GM19395 (cell line): ENCODE measurements around the gene NAT14.
"Not testable (repeated sequence)": the region's sequence is repeated elsewhere in the genome, so short reads cannot be mapped to it uniquely, and the experiment has no call there.

Experiments used
- ATAC-seq: cut with Tn5 transposase; IDR thresholded peaks from one replicate; pipeline ENCODE4 v1.9.1; 2021; ENCODE audit warnings: mild to moderate bottlenecking, moderate library complexity; ENCODE audit not compliant: unreplicated experiment

The NAT14 gene, protein sequence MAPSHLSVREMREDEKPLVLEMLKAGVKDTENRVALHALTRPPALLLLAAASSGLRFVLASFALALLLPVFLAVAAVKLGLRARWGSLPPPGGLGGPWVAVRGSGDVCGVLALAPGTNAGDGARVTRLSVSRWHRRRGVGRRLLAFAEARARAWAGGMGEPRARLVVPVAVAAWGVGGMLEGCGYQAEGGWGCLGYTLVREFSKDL

DNA sequence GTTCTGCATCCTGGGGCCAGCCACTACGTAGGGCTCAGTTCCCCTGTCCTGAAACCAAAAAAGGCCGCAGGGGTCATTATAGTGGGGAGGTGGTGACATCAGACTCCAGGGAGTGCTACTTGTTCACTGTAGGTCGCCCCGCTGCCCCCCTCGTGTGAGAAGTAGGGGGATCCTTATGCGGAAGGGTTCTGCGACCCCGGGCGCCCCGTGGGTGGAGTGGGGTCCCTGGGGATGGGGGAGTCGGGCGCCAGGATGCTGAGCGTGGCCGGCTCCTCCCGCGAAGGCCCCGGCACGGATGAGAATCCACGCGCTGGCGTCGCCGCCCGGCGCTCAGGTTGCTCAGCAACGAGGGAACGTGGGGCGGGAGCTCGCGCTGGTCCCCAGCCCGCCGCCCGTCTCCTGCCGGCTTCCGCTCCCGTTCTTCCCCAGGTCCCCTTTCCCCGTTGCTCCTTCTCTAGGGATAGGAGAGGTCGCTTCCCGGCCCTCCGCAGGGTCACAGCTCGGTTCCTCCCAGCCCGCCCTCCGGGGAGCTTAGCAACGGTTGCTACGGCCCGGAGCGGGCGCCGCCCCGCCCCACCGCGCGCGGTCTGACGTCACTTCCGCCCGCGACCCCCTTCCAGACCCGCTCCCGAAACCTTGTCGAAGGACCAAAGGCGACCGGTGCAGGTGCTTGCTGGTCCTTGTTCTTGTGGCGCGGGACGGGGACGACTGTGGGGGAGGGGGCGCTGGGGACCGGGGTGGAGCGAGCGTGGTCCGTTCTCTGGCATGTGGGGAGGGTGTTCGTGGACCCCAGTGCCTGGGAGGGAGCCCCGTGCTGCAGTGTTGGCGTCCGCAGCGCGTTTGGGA is at the start of gene NAT14:
Gene NAT14 (plus strand): TSS at position 596 of the 846 bp plus-strand sequence. CDS start 521 bp downstream, outside the sequence.
- ATAC-seq, result peak; percentile 61

DNA sequence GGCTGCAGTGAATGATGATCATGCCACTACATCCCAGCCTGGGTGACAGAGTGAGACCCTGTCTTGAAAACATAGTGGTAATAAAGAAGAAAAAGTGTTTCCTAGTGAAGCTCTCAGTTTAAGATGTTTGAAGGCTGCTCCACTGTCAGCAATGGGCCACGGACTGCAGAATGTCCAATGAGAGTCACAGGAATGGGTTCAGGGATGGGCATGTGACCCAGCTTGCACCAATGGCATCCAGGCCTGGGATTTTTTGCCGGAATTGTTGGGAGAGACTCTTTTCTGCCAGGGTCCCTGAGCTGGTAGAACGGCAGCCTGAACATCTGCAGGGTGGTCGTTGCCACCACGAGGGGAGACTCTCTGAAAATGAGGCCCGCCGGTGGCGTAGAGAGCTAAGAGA is 48.1 kb upstream of the NAT14 start:
- no peak for ATAC-seq

- no peak for ATAC-seq
Measured at GRCh38 chr19:55437410-55437809, 47.6 kb upstream of the NAT14 start.

DNA sequence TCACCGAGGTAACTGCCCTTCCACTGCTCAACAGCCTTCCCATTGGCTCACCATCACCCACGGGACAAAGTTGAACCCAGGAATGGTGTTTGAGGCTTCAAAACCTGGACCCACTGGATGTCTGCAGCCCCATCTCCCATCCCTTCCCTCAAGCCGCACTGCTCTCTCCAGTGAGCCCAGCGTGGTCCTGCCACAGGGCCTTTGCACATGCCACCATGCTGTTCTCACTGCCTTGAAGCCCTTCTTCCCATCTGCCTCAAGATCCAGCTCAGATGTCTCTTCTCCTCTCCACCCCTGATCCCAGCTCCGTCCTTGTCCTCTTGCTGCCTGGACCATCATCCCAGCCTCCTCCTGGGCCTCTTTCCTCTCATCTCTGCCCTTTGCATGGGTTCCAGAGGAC is 45.9 kb upstream of the NAT14 start:
- ATAC-seq, result no peak

GRCh38 chr19:55440411-55441105 is 44.4 kb upstream of the NAT14 start:
- ATAC-seq, result no peak

DNA sequence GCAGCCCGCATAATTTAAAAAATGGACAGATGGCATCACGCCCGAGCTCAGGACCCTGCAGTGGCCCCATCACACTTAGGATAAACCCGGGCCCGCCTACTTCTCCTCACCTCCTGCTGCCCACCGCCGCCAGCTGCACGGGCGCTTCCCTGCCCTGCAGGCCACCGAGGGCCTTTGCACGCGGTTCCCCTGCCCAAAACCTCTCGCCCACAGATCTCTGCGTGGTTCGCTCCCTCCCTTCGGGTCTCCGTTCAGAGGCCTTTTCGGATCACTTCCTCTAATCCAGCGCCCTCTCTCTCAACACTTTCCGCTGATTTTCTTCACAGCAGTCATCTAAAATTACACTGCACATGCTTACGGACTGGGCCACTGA is 43.7 kb upstream of the NAT14 start:
- ATAC-seq, result no peak

- no peak for ATAC-seq
Measured at GRCh38 chr19:55441692-55442321, 43.2 kb upstream of the NAT14 start.

- ATAC-seq, result no peak
Measured at GRCh38 chr19:55442372-55442961, 42.5 kb upstream of the NAT14 start.

DNA sequence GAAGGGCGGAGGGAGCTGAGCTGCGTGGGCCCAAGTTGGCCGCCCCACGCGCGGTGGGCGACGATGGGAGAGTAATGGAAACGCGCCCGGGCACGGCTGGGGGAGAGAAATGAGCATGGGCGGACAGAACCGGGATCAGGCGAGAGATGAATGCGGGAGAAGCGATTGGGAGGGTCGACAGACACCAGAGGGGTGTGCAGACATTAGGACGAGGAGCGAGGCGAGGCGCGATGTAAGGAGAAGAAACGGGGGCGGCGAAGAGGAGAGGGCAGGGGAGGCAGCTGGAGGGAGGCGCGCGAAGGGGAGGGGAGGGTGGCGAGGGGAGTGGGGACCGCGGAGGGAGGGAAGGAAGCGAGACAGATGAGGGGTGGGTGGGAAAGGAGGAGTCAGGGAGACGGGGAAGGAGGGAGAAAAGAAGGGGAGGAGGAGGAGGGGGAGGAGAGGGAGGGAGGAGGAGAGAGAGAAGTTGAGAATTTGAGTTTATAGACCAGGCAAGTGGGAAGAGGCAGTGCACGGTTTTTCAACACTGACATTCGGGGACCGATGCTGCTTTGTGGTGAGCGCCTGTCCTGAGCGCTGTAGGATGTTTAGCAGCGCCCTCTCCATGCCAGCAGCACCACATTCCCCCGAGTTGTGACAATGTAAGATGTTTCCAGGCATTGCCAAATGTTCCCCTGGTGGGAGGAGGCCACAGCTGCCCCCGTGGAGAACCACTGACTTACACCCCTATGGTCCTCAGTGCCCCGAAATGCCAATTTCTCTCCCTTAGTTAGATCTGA is 41.8 kb upstream of the NAT14 start, which contains the start of gene SHISA7:
Gene SHISA7 (minus strand): TSS at position 256 of the 779 bp plus-strand sequence. CDS start 437 bp downstream, outside the sequence.
- ATAC-seq, result no peak

DNA sequence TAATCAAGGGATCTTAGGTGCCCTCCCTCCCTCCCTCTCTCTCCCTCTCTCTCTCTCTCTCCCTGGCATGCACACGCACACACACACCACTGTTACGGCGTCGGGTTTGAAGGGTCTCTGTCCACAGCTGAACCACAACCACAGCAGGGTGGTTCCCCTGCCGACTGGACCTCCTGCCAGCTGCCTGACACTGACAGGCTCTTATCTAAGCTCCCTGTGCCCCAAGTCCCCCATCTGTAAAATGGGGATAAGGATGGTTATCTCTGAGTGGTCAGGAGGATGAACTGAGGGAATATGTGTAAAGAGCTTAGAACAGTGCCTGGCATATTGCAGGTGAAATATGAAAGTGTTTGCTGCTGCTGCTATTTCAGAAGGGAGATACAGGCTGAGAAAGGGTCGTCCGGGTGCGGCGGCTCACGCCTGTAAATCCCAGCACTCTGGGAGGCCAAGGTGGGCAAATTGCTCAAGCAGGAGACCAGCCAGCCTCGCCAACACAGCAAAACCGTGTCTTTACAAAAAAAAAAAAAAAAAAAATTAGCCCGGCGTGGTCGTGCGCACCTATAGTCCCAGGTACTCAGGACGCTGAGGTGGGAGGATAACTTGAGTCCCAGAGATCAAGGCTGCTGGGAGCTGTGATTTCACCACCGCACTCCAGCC is 41.0 kb upstream of the NAT14 start:
- ATAC-seq, result no peak

- no peak for ATAC-seq
Measured at GRCh38 chr19:55444646-55445045, 40.3 kb upstream of the NAT14 start.

- no peak for ATAC-seq
Measured at GRCh38 chr19:55446060-55446459, 38.9 kb upstream of the NAT14 start.

GRCh38 chr19:55447421-55448174 is 37.4 kb upstream of the NAT14 start:
- no peak for ATAC-seq

- not testable (repeated sequence) for ATAC-seq
Measured at GRCh38 chr19:55448175-55448490, 36.9 kb upstream of the NAT14 start.

GRCh38 chr19:55449469-55449868 is 35.5 kb upstream of the NAT14 start:
- ATAC-seq, result no peak

GRCh38 chr19:55451163-55451964 is 33.6 kb upstream of the NAT14 start:
- ATAC-seq, result no peak

DNA sequence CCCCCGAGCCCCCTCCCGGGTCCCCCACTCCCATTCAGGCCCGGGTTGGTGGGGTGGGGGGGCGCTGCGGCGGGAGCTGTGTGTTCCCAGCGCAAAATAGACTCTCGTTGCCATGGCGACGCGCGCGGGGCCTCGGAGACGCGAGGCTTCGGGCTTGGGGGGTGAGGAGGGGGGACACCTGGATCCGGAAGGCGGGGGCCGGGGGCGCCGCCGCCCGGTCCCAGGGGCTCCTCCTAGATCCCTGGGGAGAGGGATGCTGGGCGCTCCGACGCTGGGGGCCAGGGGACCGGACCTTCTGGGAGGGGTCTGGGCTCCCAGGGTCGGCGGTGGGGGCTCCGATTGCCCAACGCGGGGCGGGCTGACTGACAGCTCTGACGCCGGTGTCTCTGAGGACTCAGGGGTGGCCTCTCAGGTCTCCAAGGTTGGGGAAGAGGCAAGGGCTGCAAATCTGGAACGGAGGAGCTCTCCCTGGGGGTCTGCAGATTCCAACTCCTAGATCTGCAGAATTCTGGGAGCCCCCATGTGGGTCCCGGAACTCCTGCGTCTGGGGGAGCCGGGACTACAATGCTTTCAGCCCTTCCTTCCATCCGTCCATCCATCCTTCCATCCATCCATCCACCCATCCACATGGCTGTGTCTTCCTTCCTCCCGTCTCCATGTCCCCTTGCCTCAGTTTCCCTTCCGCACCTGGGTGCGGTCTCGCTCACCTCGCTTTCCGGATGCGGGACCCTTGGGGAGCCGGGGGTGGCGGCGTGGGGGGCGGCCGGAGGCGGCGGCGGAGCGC is 32.8 kb upstream of the NAT14 start:
- no peak for ATAC-seq
